ENCODE data around the gene CASP7. TPM values are rescaled to one million over a fixed set of nuclear protein-coding genes. Genes with fewer than 3 reads are reported as not detected.

CASP7 gene
- total and polyA plus RNA-seq, 10 of the 15 experiments (the other 5 are each of a cell fraction or from before 2014, with no cell fraction given), result 23.7 to 34.4 (median 28.7) TPM

DNA sequence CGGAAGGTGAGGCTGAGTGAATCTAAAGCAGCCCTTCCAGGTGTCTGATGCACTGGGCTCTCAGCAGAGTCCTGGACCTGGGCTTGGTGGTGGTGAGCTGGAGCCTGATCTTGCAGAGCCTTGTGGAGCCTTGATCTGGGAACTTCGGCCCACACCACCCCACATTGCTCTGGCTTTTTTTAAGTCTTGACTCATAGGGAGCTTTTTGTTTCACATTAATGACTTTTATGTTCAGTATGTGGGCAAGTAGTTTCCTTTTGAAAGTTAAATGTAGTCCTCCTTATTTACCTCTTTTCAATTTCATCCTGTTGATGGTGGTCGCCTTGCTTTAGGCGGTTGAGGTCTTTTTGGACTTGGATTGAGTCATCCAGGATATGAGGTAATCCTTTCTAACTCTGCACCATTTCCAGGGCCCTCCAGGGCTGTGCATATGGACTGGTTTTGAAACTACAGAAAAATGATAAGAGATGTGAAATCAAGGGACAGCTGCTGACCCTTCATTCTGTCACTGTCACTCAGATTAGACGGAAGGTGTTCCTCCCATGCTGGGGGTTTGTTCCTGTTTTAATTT, 12.9 kb upstream of the CASP7 start (continued):
- TF ChIP-seq TAF1 (IDR thresholded peaks at IDR 0.05; ENCODE audit: borderline replicate concordance, low read depth, low read length) (no peak), BHLHE40 (IDR thresholded peaks at IDR 0.05; ENCODE audit: borderline replicate concordance in 1 of 2, low read depth in 2 of 2, low read length in 1 of 2) (no peak), TBL1XR1 (IDR thresholded peaks at IDR 0.05; ENCODE audit: low read depth, low read length) (no peak), PAX8 (IDR thresholded peaks at IDR 0.05) (no peak), NBN (IDR thresholded peaks at IDR 0.05) (no peak), SREBF1 (IDR thresholded peaks at IDR 0.05; ENCODE audit: low read length) (no peak), ATF7 (IDR thresholded peaks at IDR 0.05; ENCODE audit: low read depth) (peak; percentile 35; the same call in 1 of the 2 replicates), POLR2AphosphoS5 (IDR thresholded peaks at IDR 0.05; ENCODE audit: low read length) (no peak), WRNIP1 (IDR thresholded peaks at IDR 0.05; ENCODE audit: borderline replicate concordance, low read depth, low read length) (no peak), NR2C1 (IDR thresholded peaks at IDR 0.05) (no peak), HDAC6 (IDR thresholded peaks at IDR 0.05; ENCODE audit: unreplicated experiment) (no peak), RB1 (IDR thresholded peaks at IDR 0.05; ENCODE audit: borderline replicate concordance) (no peak), FOXM1 (IDR thresholded peaks at IDR 0.05; ENCODE audit: low read depth, low read length) (peak; percentile 87; the same call in 1 of the 2 replicates), MXI1 (IDR thresholded peaks at IDR 0.05; ENCODE audit: low read depth, low read length) (no peak), NFXL1 (IDR thresholded peaks at IDR 0.05; ENCODE audit: borderline replicate concordance) (no peak), BACH1 (IDR thresholded peaks at IDR 0.05; ENCODE audit: borderline replicate concordance) (no peak), CREB1 (IDR thresholded peaks at IDR 0.05; ENCODE audit: low read depth) (peak; percentile 41; the same call in 1 of the 2 replicates), KDM1A (IDR thresholded peaks at IDR 0.05; ENCODE audit: borderline replicate concordance) (no peak), ZZZ3 (IDR thresholded peaks at IDR 0.05; ENCODE audit: control insufficient read depth, insufficient read length, low read depth) (no peak)
- TF ChIP-seq, protein P1, sequence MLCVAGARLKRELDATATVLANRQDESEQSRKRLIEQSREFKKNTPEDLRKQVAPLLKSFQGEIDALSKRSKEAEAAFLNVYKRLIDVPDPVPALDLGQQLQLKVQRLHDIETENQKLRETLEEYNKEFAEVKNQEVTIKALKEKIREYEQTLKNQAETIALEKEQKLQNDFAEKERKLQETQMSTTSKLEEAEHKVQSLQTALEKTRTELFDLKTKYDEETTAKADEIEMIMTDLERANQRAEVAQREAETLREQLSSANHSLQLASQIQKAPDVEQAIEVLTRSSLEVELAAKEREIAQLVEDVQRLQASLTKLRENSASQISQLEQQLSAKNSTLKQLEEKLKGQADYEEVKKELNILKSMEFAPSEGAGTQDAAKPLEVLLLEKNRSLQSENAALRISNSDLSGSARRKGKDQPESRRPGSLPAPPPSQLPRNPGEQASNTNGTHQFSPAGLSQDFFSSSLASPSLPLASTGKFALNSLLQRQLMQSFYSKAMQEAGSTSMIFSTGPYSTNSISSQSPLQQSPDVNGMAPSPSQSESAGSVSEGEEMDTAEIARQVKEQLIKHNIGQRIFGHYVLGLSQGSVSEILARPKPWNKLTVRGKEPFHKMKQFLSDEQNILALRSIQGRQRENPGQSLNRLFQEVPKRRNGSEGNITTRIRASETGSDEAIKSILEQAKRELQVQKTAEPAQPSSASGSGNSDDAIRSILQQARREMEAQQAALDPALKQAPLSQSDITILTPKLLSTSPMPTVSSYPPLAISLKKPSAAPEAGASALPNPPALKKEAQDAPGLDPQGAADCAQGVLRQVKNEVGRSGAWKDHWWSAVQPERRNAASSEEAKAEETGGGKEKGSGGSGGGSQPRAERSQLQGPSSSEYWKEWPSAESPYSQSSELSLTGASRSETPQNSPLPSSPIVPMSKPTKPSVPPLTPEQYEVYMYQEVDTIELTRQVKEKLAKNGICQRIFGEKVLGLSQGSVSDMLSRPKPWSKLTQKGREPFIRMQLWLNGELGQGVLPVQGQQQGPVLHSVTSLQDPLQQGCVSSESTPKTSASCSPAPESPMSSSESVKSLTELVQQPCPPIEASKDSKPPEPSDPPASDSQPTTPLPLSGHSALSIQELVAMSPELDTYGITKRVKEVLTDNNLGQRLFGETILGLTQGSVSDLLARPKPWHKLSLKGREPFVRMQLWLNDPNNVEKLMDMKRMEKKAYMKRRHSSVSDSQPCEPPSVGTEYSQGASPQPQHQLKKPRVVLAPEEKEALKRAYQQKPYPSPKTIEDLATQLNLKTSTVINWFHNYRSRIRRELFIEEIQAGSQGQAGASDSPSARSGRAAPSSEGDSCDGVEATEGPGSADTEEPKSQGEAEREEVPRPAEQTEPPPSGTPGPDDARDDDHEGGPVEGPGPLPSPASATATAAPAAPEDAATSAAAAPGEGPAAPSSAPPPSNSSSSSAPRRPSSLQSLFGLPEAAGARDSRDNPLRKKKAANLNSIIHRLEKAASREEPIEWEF (IDR thresholded peaks at IDR 0.05; ENCODE audit: insufficient replicate concordance, low read depth, low read length), result no peak
- TF ChIP-seq, protein P2, sequence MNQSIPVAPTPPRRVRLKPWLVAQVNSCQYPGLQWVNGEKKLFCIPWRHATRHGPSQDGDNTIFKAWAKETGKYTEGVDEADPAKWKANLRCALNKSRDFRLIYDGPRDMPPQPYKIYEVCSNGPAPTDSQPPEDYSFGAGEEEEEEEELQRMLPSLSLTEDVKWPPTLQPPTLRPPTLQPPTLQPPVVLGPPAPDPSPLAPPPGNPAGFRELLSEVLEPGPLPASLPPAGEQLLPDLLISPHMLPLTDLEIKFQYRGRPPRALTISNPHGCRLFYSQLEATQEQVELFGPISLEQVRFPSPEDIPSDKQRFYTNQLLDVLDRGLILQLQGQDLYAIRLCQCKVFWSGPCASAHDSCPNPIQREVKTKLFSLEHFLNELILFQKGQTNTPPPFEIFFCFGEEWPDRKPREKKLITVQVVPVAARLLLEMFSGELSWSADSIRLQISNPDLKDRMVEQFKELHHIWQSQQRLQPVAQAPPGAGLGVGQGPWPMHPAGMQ (IDR thresholded peaks at IDR 0.05; ENCODE audit: borderline replicate concordance), result no peak
- TF ChIP-seq, protein P3, sequence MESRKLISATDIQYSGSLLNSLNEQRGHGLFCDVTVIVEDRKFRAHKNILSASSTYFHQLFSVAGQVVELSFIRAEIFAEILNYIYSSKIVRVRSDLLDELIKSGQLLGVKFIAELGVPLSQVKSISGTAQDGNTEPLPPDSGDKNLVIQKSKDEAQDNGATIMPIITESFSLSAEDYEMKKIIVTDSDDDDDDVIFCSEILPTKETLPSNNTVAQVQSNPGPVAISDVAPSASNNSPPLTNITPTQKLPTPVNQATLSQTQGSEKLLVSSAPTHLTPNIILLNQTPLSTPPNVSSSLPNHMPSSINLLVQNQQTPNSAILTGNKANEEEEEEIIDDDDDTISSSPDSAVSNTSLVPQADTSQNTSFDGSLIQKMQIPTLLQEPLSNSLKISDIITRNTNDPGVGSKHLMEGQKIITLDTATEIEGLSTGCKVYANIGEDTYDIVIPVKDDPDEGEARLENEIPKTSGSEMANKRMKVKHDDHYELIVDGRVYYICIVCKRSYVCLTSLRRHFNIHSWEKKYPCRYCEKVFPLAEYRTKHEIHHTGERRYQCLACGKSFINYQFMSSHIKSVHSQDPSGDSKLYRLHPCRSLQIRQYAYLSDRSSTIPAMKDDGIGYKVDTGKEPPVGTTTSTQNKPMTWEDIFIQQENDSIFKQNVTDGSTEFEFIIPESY (IDR thresholded peaks at IDR 0.05), result no peak
- TF ChIP-seq, protein P4, sequence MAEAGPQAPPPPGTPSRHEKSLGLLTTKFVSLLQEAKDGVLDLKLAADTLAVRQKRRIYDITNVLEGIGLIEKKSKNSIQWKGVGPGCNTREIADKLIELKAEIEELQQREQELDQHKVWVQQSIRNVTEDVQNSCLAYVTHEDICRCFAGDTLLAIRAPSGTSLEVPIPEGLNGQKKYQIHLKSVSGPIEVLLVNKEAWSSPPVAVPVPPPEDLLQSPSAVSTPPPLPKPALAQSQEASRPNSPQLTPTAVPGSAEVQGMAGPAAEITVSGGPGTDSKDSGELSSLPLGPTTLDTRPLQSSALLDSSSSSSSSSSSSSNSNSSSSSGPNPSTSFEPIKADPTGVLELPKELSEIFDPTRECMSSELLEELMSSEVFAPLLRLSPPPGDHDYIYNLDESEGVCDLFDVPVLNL (IDR thresholded peaks at IDR 0.05; ENCODE audit: low read depth, low read length), result no peak
